ENCODE measurements around the gene MBTPS1. TPM values are rescaled to one million over a fixed set of nuclear protein-coding genes. Genes with fewer than 3 reads are reported as not detected.
"Not testable (repeated sequence)": the region's sequence is repeated elsewhere in the genome, so short reads cannot be mapped to it uniquely, and the experiment has no call there.

MBTPS1 gene
- total RNA-seq, 1 donor from 2014 or later, result 115 TPM

DNA sequence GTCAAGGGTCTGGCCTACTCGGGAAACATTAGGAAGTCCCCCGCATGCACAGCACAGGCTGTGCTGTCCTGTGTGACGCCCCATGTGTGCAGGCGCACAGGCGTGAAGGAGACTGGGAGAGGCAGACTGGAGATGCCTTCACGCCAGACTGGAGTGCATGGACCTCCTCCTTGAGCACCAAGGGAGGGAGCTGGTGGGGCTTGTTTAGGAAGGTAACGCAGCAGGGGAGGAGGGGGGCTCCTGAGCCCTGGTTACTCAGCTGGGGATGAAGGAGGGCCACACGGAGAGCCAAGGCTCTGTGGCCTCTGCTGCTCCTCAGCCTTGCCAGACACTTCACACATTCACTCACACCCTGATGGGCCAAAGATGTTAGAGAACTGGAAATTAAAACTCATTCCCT lies 20.5 kb upstream of the MBTPS1 start:
- no peak for DNase-seq (ENCODE audit: low read depth)

DNA sequence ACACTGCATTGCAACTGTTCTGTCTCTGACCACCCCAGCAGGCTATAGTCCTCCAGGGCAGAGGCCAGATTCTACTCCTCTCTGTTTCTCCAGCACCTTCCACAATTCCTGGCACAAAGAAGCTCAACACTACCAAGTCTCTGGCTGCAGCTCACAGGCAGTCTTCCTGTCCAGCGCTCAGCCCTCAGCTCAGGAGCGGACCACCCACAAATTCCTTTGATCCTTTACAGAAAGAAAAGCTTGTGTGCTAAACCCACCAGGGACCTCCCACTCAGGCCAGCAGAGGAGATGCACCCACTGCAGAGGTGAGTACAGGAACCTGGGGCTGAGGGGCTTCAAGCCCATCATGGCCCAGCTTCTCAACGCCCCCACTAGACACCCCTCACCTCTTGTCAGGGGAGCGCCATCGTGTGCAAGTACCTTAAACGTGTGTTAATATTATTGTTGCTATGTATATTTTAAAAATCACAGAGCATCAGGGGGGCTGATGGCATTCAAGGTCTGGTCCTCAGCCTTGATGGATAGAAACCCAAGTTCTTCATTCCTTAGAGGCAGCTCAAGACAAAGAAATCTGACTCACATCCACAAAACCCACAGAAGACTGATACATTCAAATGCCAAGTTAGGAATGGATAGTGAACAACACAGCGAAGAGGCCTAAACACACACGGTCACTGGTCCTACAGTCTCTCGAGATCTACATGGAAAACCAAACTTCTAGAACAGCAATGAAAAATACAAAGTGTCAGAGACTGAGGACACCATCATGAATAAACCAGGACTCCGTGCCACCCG lies 19.8 kb upstream of the MBTPS1 start:
- no peak for DNase-seq (ENCODE audit: low read depth)

DNA sequence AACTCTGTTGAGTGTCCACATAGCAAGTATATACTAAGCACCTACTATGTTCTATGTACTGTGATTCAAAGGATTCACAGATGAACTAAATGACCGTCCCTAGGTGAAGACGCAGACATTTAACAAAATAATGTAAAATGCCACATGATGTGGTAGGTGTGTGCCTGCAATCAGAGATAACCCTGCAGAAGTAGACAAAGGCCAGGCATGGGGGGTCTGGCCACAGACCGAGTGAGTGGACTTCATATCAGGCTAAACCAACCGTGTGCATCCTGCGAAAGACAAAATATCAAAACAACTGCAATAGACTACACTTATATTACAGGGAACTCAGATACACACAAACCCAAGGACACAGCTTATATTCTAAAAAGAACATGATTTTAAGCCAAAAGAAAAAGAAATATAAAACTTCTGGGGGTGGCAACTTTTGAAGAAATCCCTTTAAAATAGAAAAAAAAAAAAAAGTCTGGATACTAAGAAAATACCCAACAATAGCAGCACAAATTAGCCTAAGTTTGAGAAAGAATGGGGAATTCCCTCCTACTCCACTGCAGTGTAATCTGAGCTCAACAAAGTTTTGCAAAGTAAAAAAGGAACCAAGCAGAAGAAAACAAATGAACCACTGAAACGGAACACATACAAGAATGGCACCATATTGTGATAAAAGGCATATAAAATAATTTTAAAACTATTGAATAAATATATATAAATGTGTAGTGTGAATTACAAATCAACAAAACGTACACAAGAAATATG lies 16.0 kb upstream of the MBTPS1 start:
- no peak for DNase-seq (ENCODE audit: low read depth)

DNA sequence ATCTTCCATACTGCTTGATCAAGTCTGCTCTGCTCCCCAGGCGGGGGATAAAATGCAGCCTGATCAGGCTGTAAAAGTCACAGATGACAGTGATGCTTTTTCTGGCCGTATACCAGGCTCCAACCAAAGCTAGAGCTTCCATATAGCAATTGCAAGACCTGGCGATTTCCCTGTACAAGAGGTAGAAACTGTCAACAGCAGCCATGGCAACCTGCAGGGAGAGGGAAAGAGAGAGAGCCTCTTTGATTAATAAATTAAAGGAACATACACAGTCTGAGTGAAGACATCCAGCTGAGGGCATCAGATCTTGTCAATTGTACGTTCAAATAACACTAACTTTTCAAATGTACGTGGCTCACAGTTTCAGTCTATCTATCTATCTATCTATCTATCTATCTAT lies 14.4 kb upstream of the MBTPS1 start:
- no peak for DNase-seq (ENCODE audit: low read depth)

DNA sequence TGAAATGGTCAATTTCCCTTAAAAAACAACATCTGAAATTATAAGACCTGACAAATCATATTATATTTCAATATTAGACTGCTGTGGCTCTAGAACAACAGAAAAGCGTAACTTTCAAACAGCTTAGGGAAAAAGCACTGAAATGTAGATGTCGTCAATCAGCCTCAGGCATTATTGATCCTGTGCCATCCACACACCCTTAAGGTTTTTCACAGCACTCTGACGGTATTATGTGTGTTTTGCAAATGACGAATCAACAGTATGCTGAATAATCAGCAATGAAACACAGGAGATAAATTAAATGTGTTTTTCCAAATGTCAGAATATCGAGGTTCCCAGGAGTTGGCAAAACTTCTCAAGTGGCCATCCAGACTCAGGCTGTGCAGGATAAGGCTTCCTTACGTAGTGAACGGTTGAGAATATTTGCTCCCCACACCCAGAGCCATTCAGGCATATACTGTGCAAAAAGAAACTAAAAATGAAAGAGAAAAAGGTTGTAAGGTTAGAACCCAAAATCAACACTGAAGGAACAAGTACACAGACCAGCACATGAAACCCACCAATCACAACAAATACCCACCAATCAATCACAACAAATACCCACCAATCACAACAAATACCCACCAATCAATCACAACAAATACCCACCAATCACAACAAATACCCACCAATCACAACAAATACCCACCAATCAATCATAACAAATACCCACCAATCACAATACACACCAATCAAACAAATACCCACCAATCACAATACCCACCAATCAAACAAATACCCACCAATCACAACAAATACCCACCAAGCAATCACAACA lies 7.7 kb upstream of the MBTPS1 start:
- DNase-seq (ENCODE audit: low read depth), result no peak

DNA sequence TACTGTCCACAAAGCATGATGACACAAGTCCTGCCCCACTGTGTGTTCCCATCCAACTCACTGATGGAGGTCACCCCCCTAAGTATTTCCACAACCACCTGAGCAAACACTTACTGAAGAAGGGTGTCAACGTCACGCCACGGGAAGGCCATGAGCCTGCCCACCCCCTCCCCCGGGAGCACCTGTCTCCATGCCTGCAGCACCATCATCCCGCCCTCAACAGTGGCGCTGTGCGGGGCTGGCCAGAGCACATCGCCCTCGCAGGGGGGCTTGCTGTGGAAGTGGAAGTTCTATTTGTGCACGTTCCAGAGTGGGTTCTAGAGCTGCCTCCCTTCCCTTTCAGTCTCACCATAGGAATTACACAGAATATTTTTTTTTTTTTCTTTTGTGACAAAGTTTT lies 4.3 kb upstream of the MBTPS1 start:
- no peak for DNase-seq (ENCODE audit: low read depth)

DNA sequence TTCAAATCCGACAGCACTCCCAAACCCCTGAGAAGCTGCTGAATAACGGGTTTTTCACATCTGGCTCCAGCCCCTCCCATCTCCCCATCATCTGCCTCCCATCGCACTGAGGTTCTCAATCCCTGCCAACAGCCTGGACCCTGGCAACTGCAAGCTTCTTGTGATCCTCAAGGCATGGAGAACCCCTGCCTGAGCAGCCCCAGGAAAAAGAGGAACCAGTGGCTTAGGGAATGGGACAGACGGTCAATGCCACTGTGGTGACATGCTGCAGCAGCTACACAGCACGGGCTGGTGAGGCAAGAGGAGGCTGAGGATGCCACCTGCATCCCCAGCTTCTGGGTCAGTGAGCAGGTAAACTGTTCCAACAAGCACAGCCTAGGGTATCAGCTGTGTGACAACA lies 3.3 kb upstream of the MBTPS1 start:
- no peak for DNase-seq (ENCODE audit: low read depth)

DNA sequence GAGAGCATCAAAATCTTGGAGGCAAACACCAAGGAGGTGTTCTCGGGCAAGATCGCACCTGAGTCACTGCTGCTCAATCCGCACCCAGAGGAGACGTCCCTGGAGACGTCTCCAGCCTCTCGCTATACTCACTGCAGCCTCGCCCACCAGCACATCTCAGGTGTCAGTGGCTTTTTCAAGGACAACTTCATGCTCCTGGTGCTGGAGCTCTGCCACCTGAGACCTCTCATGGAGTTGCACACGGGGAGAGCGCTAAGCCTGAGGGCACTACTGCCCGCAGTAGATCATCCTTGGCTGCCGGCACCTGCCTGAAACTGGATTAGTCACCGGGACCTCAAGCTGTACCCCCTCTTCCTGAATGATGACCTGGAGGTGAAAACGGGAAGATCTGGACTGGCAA lies 2.6 kb upstream of the MBTPS1 start:
- DNase-seq (ENCODE audit: low read depth), result no peak

DNA sequence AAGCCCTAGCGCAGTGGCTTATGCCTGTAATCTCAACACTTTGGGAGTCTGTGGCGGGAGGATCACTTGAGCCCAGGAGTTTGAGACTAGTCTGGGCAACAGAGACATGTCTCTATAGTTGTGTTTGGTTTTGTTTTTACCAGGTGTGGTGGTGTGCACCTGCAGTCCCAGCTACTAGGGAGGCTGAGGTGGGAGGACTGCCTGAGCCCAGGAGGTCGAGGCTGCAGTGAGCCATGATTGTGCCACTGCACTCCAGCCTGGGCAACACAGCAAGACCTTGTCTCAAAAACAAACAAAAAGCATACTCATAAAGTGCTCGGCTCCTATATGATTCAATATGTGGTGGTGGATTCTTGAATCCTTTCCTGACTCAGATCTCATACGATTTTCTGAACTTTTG lies 1.6 kb upstream of the MBTPS1 start:
- DNase-seq (ENCODE audit: low read depth), result not testable (repeated sequence)

DNA sequence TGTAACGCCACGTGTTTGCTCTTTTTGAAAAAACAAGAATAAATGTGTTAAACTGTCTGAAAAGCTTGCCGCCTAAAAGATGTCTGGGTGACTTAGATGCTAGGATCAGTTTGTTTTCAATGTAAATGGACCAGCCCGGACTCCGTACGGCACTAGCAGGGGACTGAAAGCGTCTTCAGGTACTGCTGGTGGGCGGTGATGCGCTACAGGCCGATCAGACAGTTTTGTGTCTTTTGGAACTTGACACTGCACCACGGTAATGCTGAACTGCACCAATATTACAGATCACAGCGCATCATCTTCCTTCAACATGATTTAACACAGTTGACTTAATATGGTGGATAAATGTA lies 727 bp upstream of the MBTPS1 start:
- no peak for DNase-seq (ENCODE audit: low read depth)

DNA sequence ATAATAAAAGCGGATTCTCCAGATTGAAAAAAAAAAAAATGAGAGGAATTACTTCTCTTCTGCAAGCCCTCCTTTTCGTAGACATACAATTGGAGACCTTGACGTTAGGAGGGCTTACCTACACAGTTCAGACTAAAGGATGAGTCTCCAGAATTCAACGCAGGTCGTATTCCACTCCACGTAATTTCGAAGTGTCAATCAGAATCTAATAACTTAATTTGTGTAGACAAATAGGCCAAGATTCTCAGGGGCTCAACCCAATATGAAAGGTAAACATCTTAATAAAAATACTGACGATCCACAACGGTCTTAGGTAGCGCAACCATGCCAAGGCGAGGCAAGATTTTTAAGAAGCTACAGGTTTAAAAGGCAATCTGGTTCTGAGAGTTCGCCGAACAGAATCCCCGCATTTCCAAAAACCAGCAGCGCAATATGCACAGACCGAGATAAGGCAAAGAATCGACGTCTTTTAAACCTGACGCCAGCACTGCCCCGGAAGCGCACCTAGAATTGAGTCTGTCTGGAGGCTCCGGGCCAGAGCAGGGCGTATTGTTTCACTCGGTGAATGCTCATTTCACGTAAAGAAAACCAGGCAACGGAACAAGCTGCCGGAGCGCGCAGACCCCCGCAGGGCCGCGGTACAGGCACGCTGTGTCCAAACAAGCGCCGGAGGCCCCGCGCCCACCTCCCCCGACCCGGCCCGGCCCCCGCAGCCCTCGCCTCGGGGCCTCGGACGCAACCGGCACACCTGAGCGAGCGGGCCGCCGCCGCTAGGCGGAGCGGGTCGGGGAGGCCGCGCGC lies 623 bp downstream of the MBTPS1 start:
- DNase-seq (ENCODE audit: low read depth), result no peak

DNA sequence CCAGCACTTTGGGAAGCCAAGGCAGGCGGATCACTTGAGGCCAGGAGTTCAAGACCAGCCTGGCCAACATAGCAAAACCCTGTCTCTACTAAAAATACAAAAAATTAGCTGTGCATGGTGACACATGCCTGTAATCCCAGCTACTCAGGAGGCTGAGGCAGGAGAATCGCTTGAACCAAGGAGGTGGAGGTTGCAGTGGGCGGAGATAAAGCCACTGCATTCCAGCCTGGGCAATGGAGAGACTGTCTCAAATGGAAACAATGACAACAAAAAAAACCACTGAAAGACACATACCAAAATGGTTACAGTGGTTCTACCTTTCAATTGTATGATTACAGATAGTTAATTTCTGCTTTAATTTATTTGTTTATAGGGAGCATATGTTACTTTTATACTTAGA lies 4.8 kb downstream of the MBTPS1 start:
- DNase-seq (ENCODE audit: low read depth), result not testable (repeated sequence)

DNA sequence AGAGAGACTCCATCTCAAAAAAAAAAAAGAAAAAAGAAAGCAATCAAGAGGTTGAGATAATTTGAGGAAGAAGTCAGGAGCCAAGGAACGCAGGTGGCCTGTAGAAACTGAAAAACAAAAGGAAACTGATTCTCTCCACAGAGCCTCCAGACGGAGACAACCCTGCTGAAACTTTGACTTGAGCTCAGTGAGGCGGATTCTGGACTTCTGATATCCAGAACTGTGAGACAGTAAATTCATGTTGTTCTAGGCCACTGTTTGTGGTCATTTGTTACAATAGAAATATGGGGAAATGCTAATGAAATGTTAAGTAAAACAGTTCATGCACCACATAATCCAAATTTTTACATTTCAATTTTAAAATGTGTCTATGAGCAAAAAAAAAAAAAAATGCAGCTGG lies 5.2 kb downstream of the MBTPS1 start:
- DNase-seq (ENCODE audit: low read depth), result no peak

DNA sequence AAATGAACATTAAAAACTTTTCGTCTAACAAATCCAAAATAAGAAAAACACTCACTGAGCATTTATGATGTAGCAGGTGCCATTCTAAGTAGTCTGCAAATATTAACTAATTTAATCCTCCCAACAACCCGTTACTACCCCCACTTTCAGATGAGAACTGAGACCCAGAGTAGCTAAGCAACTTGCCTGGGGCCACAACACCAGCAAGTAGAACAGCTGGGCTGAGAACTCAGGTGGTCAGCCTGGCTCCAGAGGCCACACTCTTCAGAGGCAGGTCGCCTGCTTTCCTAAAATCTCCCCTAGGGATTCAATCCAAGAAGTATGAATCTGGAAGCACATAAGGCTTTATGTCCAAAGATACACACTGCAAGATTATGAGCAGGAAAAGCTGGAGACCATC lies 6.2 kb downstream of the MBTPS1 start:
- no peak for DNase-seq (ENCODE audit: low read depth)

DNA sequence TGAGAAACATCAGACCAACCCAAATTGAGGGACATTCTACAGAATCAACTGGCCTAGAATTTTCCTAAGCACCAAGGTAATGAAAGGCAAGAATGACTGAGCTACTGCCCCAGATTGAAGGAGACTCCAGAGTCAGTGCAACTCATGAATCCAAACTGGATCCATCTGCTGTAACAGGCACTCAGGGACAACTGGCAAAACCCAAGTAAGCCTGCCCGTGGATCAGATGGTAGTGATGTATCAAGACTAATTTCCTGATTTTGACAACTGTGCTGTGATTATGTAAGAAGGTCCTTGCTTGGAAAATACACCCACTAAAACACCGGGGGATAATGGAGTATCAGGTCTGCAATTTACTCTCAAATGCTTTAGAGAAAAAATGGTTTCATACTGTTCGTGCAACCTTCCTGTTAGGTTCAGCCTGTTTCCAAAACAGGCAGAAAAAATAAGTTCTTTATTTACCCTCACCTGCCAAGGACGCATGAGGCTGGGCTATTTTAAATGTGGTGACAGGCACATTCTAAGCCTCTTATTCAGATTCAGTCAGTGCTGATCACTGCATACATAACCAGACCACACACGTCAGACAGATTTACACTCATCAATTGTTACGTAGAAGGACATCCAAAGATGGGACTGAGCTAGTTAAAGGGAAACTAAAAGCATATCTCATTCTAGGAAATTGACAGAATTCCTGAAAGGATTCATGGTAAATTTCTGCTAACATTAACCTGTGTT lies 7.0 kb downstream of the MBTPS1 start:
- DNase-seq (ENCODE audit: low read depth), result no peak

DNA sequence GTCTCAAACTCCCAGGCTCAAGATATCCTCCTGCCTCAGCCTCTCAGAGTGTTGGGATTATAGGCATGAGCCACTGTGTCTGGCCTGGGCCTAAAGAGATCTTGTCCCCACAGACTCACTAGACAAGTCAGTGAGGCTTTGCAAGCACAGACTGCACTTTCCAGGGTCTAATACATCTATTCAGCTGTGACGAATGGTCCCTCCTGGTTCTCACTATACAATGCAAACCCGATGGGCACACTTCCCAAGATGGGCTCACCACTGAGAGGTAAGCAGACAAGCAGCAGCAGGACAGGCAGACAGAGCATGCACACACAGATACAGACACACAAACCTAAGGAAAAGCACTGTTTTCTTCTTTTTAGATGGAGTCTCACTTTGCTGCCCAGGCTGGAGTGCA lies 8.8 kb downstream of the MBTPS1 start:
- DNase-seq (ENCODE audit: low read depth), result no peak

DNA sequence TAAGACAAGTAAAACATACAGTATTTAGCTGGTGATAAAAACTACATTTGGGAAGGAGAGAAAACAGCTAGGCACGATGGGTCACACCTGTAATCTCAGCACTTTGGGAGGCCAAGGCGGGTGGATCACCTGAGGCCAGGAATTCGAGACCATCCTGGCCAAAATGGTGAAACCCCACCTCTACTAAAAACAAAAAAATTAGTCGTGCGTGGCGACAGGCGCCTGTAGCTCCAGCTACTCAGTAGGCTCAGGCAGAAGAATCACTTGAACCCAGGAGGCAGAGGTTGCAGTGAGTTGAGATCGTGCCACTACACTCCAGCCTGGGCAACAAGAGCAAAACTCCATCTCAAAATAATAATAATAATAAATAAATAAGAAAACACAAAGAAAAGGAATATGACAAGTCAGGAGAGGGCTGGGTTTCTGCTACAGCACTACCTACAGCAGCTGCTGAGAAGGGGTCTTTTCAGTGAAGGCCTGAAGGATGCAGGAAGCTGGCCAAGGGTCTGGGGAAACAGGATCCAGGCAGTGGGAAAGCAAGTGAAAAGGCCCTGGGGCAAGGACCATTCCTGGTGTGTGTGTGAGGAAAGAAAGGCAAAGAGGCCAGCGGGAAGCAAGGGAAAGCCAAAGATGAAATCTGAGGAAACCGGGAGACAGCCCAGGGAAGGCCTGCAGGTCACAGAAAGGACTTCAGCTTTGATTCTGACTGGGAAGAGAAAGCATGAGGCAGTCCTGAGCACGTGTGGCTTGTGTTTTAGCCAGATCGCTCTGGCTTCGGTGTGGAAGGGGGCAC lies 10.6 kb downstream of the MBTPS1 start:
- DNase-seq (ENCODE audit: low read depth), result no peak

DNA sequence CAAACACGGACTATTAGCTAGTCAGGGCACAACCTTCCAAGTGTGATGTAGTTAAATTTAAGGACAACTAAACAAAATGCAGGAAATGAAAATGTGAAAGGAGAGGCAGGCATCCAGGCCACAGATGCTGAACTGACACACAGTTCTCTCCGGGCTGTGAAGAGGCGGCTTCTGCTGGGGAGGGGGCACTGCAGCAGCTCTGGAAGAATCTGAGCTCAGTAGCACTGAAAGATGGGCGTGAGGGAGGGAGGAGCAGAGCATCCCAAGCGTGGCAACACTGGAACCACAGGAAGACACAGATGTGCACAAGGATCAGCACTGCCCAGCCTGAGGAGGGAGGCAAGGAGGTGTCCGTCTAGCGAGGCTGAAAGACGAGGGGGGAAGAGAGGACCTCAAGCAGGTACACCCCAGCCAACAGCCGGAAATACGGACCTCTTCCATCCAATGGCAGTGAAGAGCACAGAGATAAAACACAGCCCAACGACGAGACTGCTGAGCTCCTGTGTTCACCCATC lies 11.4 kb downstream of the MBTPS1 start:
- DNase-seq (ENCODE audit: low read depth), result no peak

DNA sequence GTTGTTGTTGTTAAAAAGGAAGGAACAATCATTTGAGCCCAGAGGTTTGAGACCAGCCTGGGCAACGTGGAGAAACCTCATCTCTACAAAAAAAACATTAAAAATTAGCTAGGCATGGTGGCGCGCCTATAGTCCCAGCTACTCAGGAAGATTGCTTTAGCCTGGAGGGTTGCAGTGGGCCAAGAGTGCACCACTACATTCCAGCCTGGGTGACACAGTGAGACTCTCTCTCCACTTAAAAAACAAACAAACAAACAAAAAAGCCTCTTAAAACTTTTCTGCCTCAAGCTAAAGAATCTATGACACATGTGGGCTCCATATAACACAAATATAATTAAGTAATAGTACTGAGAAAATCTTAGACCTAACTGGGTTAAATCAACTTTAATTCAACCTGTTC lies 12.5 kb downstream of the MBTPS1 start:
- no peak for DNase-seq (ENCODE audit: low read depth)

DNA sequence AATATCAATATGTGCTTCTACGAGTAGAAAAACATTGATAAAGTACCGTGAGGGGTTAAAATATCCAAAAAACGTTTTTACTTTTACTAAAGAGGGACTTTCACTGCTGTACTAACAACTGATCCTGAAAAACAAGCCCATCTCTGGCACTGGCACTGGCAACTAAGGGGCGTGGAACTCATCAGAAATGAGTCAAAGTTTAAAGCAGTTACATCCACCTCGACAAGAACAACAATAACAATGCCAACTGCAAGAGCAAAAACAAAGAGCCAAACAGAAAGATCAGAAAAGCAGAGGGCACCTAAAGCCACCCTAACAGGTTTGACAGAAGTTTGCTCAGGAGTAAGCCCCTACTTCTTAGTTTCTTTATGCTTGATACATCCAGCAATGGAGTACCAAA lies 13.1 kb downstream of the MBTPS1 start:
- peak; percentile 50 for DNase-seq (ENCODE audit: low read depth)
